Immature natural killer cell (primary cell): Measurements from ENCODE around the gene CEBPG. TPM values are rescaled to one million over a fixed set of nuclear protein-coding genes. Genes with fewer than 3 reads are reported as not detected.

Source experiments
- DNase-seq, 3 donors: peaks; one replicate each; pipeline ENCODE4 v3.0.0; 2022; ENCODE audit warnings: mixed read lengths in 1 of 3
- H3K27ac Mint-ChIP-seq, 6 donors: one replicate each; pipeline ENCODE4 v1.8.0; 2020; ENCODE audit warnings: mixed read lengths in 6 of 6, mild to moderate bottlenecking in 5 of 6, inconsistent platforms in 4 of 6, moderate library complexity in 3 of 6
- H3K27me3 Mint-ChIP-seq, 3 donors: one replicate each; pipeline ENCODE4 v1.8.0; 2020 to 2021; ENCODE audit warnings: low read depth in 3 of 3, mild to moderate bottlenecking in 3 of 3, mixed read lengths in 3 of 3, moderate library complexity in 3 of 3, inconsistent platforms in 1 of 3
- H3K36me3 Mint-ChIP-seq, 3 donors: one replicate each; pipeline ENCODE4 v1.8.0; 2020; ENCODE audit warnings: mixed read lengths in 3 of 3, inconsistent platforms in 2 of 3, mild to moderate bottlenecking in 2 of 3
- H3K4me1 Mint-ChIP-seq, 2 donors: one replicate each; pipeline ENCODE4 v1.8.0; 2020; ENCODE audit warnings: inconsistent platforms in 2 of 2, mild to moderate bottlenecking in 2 of 2, mixed read lengths in 2 of 2, moderate library complexity in 1 of 2
- H3K4me3 Mint-ChIP-seq, 5 donors: one replicate each; pipeline ENCODE4 v1.8.0; 2020; ENCODE audit warnings: mild to moderate bottlenecking in 5 of 5, mixed read lengths in 5 of 5, inconsistent platforms in 3 of 5, moderate library complexity in 3 of 5
- H3K9me3 Mint-ChIP-seq, 6 donors: one replicate each; pipeline ENCODE4 v1.8.0; 2020; ENCODE audit warnings: mild to moderate bottlenecking in 6 of 6, mixed read lengths in 6 of 6, inconsistent platforms in 4 of 6, moderate library complexity in 3 of 6
- polyA plus RNA-seq, 3 donors: library from polyadenylated mRNA; unstranded; fragments of 300-500 nt; fragmentation: Illumina TruSeq; gene quantifications; one replicate each; pipeline ENCODE4 v1.2.3, GENCODE V29; 2021

Gene CEBPG
- polyA plus RNA-seq: 10 to 100 TPM in 2 of 3 donors, 1 to 10 TPM in 1; 7.4 to 14.8 (median 12.3) TPM

GRCh38 chr19:33373453-33374235 is at the start of gene CEBPG:
CEBPG (plus strand) TSS chr19:33373709; CDS start chr19:33379240, 5,531 bp downstream.
- peak within 1 kb of the TSS; percentile 84 to 96 (median 92) for H3K27ac Mint-ChIP-seq
- peak within 1 kb of the TSS; percentile 85 to 94 (median 91) for H3K4me3 Mint-ChIP-seq
- peaks cover 47 to 57% of the 10 kb centered on the region in 2 donors for H3K4me1 Mint-ChIP-seq
- peaks cover 0 to 11% (median 4%) of the 10 kb centered on the region in 3 donors for H3K27me3 Mint-ChIP-seq
- H3K9me3 Mint-ChIP-seq: no peaks in the 10 kb centered on the region
- H3K36me3 Mint-ChIP-seq: no peaks in the 10 kb centered on the region
- peak; percentile 96 to 97 (median 97) for DNase-seq

GRCh38 chr19:33324628-33325027 is 48.9 kb upstream of the CEBPG start:
- Mint-ChIP-seq H3K36me3 (peaks cover 0 to 4% (median 0%) of the 10 kb centered on the region in 3 donors), H3K27me3 (peaks cover 0 to 12% (median 9%) of the 10 kb centered on the region in 3 donors), H3K27ac (no peak overlapping the region), H3K4me1 (no peaks in the 10 kb centered on the region), H3K9me3 (peaks cover 0 to 5% (median 0%) of the 10 kb centered on the region in 6 donors), H3K4me3 (no peak overlapping the region)
- DNase-seq: no peak

GRCh38 chr19:33325920-33326319 is 47.6 kb upstream of the CEBPG start:
- no peak overlapping the region for H3K27ac Mint-ChIP-seq
- no peak overlapping the region for H3K4me3 Mint-ChIP-seq
- no peak for DNase-seq
- peaks cover 0 to 4% (median 0%) of the 10 kb centered on the region in 6 donors for H3K9me3 Mint-ChIP-seq
- H3K27me3 Mint-ChIP-seq: peaks cover 0 to 13% (median 12%) of the 10 kb centered on the region in 3 donors
- no peaks in the 10 kb centered on the region for H3K36me3 Mint-ChIP-seq
- H3K4me1 Mint-ChIP-seq: no peaks in the 10 kb centered on the region

GRCh38 chr19:33329060-33329459 is 44.4 kb upstream of the CEBPG start:
- H3K4me3 Mint-ChIP-seq: no peak overlapping the region
- H3K4me1 Mint-ChIP-seq: no peaks in the 10 kb centered on the region
- no peak for DNase-seq
- no peak overlapping the region for H3K27ac Mint-ChIP-seq
- no peaks in the 10 kb centered on the region for H3K36me3 Mint-ChIP-seq
- H3K27me3 Mint-ChIP-seq: peaks cover 0 to 11% (median 8%) of the 10 kb centered on the region in 3 donors
- H3K9me3 Mint-ChIP-seq: no peaks in the 10 kb centered on the region

GRCh38 chr19:33329736-33330135 is 43.8 kb upstream of the CEBPG start:
- Mint-ChIP-seq H3K4me3 (no peak overlapping the region), H3K27me3 (peaks cover 0 to 11% (median 8%) of the 10 kb centered on the region in 3 donors), H3K4me1 (no peaks in the 10 kb centered on the region), H3K27ac (no peak overlapping the region), H3K9me3 (no peaks in the 10 kb centered on the region), H3K36me3 (no peaks in the 10 kb centered on the region)
- DNase-seq: no peak

GRCh38 chr19:33332248-33332647 is 41.3 kb upstream of the CEBPG start:
- no peaks in the 10 kb centered on the region for H3K36me3 Mint-ChIP-seq
- H3K4me1 Mint-ChIP-seq: no peaks in the 10 kb centered on the region
- peaks cover 0 to 11% (median 6%) of the 10 kb centered on the region in 3 donors for H3K27me3 Mint-ChIP-seq
- H3K4me3 Mint-ChIP-seq: no peak overlapping the region
- H3K9me3 Mint-ChIP-seq: no peaks in the 10 kb centered on the region
- no peak overlapping the region for H3K27ac Mint-ChIP-seq
- DNase-seq: no peak

GRCh38 chr19:33333151-33333550 is 40.4 kb upstream of the CEBPG start:
- Mint-ChIP-seq H3K9me3 (no peaks in the 10 kb centered on the region), H3K4me1 (no peaks in the 10 kb centered on the region), H3K27me3 (peaks cover 3 to 11% (median 6%) of the 10 kb centered on the region in 3 donors), H3K4me3 (no peak overlapping the region), H3K27ac (no peak overlapping the region), H3K36me3 (no peaks in the 10 kb centered on the region)
- DNase-seq: no peak

- no peak overlapping the region for H3K27ac Mint-ChIP-seq
- no peaks in the 10 kb centered on the region for H3K4me1 Mint-ChIP-seq
Measured at GRCh38 chr19:33333642-33334041, 39.9 kb upstream of the CEBPG start.

GRCh38 chr19:33334271-33334670 is 39.2 kb upstream of the CEBPG start:
- H3K27ac Mint-ChIP-seq: no peak overlapping the region
- no peaks in the 10 kb centered on the region for H3K36me3 Mint-ChIP-seq
- H3K4me1 Mint-ChIP-seq: no peaks in the 10 kb centered on the region
- no peak overlapping the region for H3K4me3 Mint-ChIP-seq
- DNase-seq: no peak
- H3K27me3 Mint-ChIP-seq: peaks cover 2 to 12% (median 3%) of the 10 kb centered on the region in 3 donors
- no peaks in the 10 kb centered on the region for H3K9me3 Mint-ChIP-seq

More at GRCh38 chr19:33333642-33334041, 39.9 kb upstream of the CEBPG start:
- Mint-ChIP-seq H3K27me3 (peaks cover 3 to 11% (median 3%) of the 10 kb centered on the region in 3 donors), H3K4me3 (no peak overlapping the region), H3K36me3 (no peaks in the 10 kb centered on the region), H3K9me3 (no peaks in the 10 kb centered on the region)
- no peak for DNase-seq

- Mint-ChIP-seq H3K9me3 (no peaks in the 10 kb centered on the region), H3K36me3 (no peaks in the 10 kb centered on the region), H3K27me3 (peaks cover 0 to 5% (median 3%) of the 10 kb centered on the region in 3 donors), H3K27ac (no peak overlapping the region), H3K4me1 (no peaks in the 10 kb centered on the region), H3K4me3 (no peak overlapping the region)
- no peak for DNase-seq
Measured at GRCh38 chr19:33335446-33335845, 38.1 kb upstream of the CEBPG start.

GRCh38 chr19:33339016-33339984 is 34.2 kb upstream of the CEBPG start:
- DNase-seq: no peak
- Mint-ChIP-seq H3K27ac (no peak overlapping the region), H3K27me3 (peaks cover 0 to 5% (median 5%) of the 10 kb centered on the region in 3 donors), H3K4me1 (no peaks in the 10 kb centered on the region), H3K4me3 (no peak overlapping the region), H3K9me3 (no peaks in the 10 kb centered on the region), H3K36me3 (no peaks in the 10 kb centered on the region)

- no peaks in the 10 kb centered on the region for H3K9me3 Mint-ChIP-seq
- no peak overlapping the region for H3K27ac Mint-ChIP-seq
- H3K4me3 Mint-ChIP-seq: no peak overlapping the region
- H3K36me3 Mint-ChIP-seq: no peaks in the 10 kb centered on the region
- H3K27me3 Mint-ChIP-seq: peaks cover 5 to 10% (median 7%) of the 10 kb centered on the region in 3 donors
- DNase-seq: no peak
- H3K4me1 Mint-ChIP-seq: no peaks in the 10 kb centered on the region
Measured at GRCh38 chr19:33340991-33341390, 32.5 kb upstream of the CEBPG start.

GRCh38 chr19:33343301-33343700 is 30.2 kb upstream of the CEBPG start:
- Mint-ChIP-seq H3K4me3 (no peak overlapping the region), H3K36me3 (no peaks in the 10 kb centered on the region), H3K27ac (no peak overlapping the region), H3K9me3 (no peaks in the 10 kb centered on the region), H3K27me3 (peaks cover 2 to 10% (median 9%) of the 10 kb centered on the region in 3 donors), H3K4me1 (no peaks in the 10 kb centered on the region)
- no peak for DNase-seq
